Neural progenitor cell (in vitro differentiated cells): Measurements from ENCODE around the gene CPT1A.
A peak's percentile ranks its signal among the peaks of the same experiment; 100 is the strongest.

Experiments used
- CTCF ChIP-seq: fragments of 200-600 bp; sonication (generic); IDR thresholded peaks from 2 replicates; pipeline ENCODE4 v1.5.1; 2017; ENCODE audit warnings: antibody characterized with exemption, mild to moderate bottlenecking
- EZH2 ChIP-seq: fragments of 200-600 bp; sonication (generic); IDR thresholded peaks from 2 replicates; pipeline ENCODE4 v1.6.1; 2017; ENCODE audit warnings: antibody characterized with exemption, mild to moderate bottlenecking, moderate library complexity
- EZH2phosphoT487 ChIP-seq: fragments of 200-600 bp; sonication (generic); IDR thresholded peaks from 2 replicates; pipeline ENCODE4 v1.6.1; 2017; ENCODE audit warnings: antibody characterized with exemption

DNA sequence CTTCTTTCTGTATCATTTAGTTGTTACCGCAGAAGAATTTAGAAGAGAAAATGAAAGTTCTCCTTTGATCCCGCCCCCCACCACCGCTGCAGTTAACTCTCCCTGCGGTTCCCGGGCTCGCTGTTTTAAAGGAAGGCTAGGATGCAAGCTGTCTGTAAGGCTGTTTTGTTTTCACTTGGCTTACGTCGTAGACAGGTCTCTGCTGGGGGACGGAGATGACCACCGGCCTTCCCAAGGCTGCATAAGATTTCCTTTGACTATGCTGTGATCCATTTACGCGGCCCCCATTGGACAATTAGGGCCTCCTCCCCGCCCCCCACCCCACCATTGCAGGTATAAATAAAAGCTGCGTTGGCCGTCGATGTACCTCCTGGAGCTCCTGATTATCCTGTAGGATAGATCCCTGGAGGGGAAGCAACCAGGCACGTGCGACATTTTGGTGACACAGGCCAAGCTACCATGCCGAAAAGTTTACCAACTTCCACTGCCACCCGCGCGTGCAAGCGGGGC, 1.4 kb upstream of the CPT1A start:
- TF ChIP-seq EZH2phosphoT487 (peak; percentile 22), CTCF (no peak), EZH2 (peak; percentile 73)
